ENCODE measurements around the gene SORCS2. TPM values are rescaled to one million over a fixed set of nuclear protein-coding genes. Genes with fewer than 3 reads are reported as not detected.

Gene SORCS2
- total RNA-seq, 1 experiment from 2014 or later, result not detected

- CTCF ChIA-PET, result no interaction called here
Observed at GRCh38 chr4:7515390-7515902, 323.1 kb downstream of the SORCS2 start.

DNA sequence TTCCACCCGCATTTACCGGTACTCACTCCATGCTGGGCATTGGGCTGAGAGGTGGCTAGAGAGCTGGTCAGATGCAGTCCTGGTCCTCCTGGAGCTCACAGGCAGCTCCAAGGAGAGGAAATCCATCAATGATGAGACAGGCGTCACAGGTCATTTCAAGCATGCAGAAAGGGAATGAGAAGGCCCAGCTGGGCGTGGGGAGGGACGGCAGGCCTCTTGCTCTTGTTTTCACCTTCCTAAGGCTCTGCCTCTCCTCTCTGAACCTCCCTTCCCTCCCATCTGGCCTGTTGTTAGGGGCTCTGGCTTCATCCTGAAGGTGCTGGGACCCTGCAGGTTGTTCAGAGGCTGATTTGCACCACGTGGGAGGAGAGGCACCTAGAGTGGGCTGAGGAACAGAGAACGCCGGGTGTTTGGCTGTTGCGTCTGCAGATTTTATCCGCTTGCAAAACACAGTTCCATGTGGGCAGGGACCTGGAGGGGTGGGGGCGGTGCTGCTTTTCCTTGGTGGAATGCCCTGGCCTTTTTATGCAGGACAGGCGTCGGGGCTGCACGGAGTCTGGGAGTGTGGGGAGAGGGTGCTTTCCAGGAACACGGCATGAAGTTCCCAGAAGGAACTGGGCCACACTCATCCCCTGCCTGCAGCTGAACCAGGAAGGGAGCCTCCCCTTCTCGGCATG lies 323.9 kb downstream of the SORCS2 start:
- Mint-ChIP-seq H3K4me3 (ENCODE audit: low read depth, unreplicated experiment) (no peak overlapping the region), H3K27me3 (ENCODE audit: unreplicated experiment) (peaks cover 91% of the 10 kb centered on the region), H3K27ac (ENCODE audit: unreplicated experiment) (no peak overlapping the region), H3K4me1 (ENCODE audit: low read depth, unreplicated experiment) (no peaks in the 10 kb centered on the region), H3K9me3 (ENCODE audit: low read depth, unreplicated experiment) (no peaks in the 10 kb centered on the region), H3K36me3 (ENCODE audit: insufficient read depth, unreplicated experiment) (no peaks in the 10 kb centered on the region)
- TF ChIP-seq, protein P1, sequence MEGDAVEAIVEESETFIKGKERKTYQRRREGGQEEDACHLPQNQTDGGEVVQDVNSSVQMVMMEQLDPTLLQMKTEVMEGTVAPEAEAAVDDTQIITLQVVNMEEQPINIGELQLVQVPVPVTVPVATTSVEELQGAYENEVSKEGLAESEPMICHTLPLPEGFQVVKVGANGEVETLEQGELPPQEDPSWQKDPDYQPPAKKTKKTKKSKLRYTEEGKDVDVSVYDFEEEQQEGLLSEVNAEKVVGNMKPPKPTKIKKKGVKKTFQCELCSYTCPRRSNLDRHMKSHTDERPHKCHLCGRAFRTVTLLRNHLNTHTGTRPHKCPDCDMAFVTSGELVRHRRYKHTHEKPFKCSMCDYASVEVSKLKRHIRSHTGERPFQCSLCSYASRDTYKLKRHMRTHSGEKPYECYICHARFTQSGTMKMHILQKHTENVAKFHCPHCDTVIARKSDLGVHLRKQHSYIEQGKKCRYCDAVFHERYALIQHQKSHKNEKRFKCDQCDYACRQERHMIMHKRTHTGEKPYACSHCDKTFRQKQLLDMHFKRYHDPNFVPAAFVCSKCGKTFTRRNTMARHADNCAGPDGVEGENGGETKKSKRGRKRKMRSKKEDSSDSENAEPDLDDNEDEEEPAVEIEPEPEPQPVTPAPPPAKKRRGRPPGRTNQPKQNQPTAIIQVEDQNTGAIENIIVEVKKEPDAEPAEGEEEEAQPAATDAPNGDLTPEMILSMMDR (IDR thresholded peaks at IDR 0.05; ENCODE audit: unreplicated experiment), result no peak
- BruUV-seq (replicated peaks), result no TSS peak
- no peak for DNase-seq
- intact Hi-C loops (cut with micrococcal nuclease; ENCODE audit: unreplicated experiment), result no loop called here
- CTCF ChIA-PET, result no interaction called here

More at GRCh38 chr4:7515390-7515902, 323.1 kb downstream of the SORCS2 start:
- TF ChIP-seq, protein P1 (IDR thresholded peaks at IDR 0.05; ENCODE audit: unreplicated experiment), result no peak
- no peaks in the 10 kb centered on the region for H3K9me3 Mint-ChIP-seq (ENCODE audit: low read depth, unreplicated experiment)
- DNase-seq, result no peak
- H3K4me3 Mint-ChIP-seq (ENCODE audit: low read depth, unreplicated experiment), result no peak overlapping the region
- H3K4me1 Mint-ChIP-seq (ENCODE audit: low read depth, unreplicated experiment), result no peaks in the 10 kb centered on the region
- BruUV-seq (replicated peaks), result no TSS peak
- H3K36me3 Mint-ChIP-seq (ENCODE audit: insufficient read depth, unreplicated experiment), result no peaks in the 10 kb centered on the region
- intact Hi-C loops (cut with micrococcal nuclease; ENCODE audit: unreplicated experiment), result no loop called here
- H3K27me3 Mint-ChIP-seq (ENCODE audit: unreplicated experiment), result peaks cover 91% of the 10 kb centered on the region
- H3K27ac Mint-ChIP-seq (ENCODE audit: unreplicated experiment), result no peak overlapping the region

- H3K36me3 Mint-ChIP-seq (ENCODE audit: insufficient read depth, unreplicated experiment), result no peaks in the 10 kb centered on the region
- intact Hi-C loops (cut with micrococcal nuclease; ENCODE audit: unreplicated experiment), result no loop called here
- no peaks in the 10 kb centered on the region for H3K9me3 Mint-ChIP-seq (ENCODE audit: low read depth, unreplicated experiment)
- BruUV-seq (replicated peaks), result no TSS peak
- TF ChIP-seq, protein P1 (IDR thresholded peaks at IDR 0.05; ENCODE audit: unreplicated experiment), result no peak
- DNase-seq, result no peak
- H3K27me3 Mint-ChIP-seq (ENCODE audit: unreplicated experiment), result peaks cover 91% of the 10 kb centered on the region
- H3K4me1 Mint-ChIP-seq (ENCODE audit: low read depth, unreplicated experiment), result no peaks in the 10 kb centered on the region
- CTCF ChIA-PET, result no interaction called here
- no peak overlapping the region for H3K4me3 Mint-ChIP-seq (ENCODE audit: low read depth, unreplicated experiment)
- no peak overlapping the region for H3K27ac Mint-ChIP-seq (ENCODE audit: unreplicated experiment)
Observed at GRCh38 chr4:7516773-7517144, 324.4 kb downstream of the SORCS2 start.

GRCh38 chr4:7518871-7519637 lies 326.7 kb downstream of the SORCS2 start:
- TF ChIP-seq, protein P1 (IDR thresholded peaks at IDR 0.05; ENCODE audit: unreplicated experiment), result no peak
- CTCF ChIA-PET, result no interaction called here
- H3K27ac Mint-ChIP-seq (ENCODE audit: unreplicated experiment), result no peak overlapping the region
- BruUV-seq (replicated peaks), result no TSS peak
- H3K27me3 Mint-ChIP-seq (ENCODE audit: unreplicated experiment), result peaks cover 91% of the 10 kb centered on the region
- intact Hi-C loops (cut with micrococcal nuclease; ENCODE audit: unreplicated experiment), result no loop called here
- no peak overlapping the region for H3K4me3 Mint-ChIP-seq (ENCODE audit: low read depth, unreplicated experiment)
- no peaks in the 10 kb centered on the region for H3K4me1 Mint-ChIP-seq (ENCODE audit: low read depth, unreplicated experiment)
- DNase-seq, result no peak
- H3K9me3 Mint-ChIP-seq (ENCODE audit: low read depth, unreplicated experiment), result no peaks in the 10 kb centered on the region
- no peaks in the 10 kb centered on the region for H3K36me3 Mint-ChIP-seq (ENCODE audit: insufficient read depth, unreplicated experiment)
